Gastroesophageal sphincter (tissue), 3 donors: Measurements from ENCODE around the gene TEPSIN.

ENCODE experiments used
- EP300 ChIP-seq: sonication (generic); formaldehyde crosslinking; IDR thresholded peaks from one replicate; pipeline ENCODE4 v1.6.1; 2017; ENCODE audit warnings: antibody characterized with exemption, mild to moderate bottlenecking
- POLR2AphosphoS5 ChIP-seq: sonication (generic); formaldehyde crosslinking; IDR thresholded peaks from one replicate; pipeline ENCODE4 v1.6.1; 2017; ENCODE audit warnings: antibody characterized with exemption
- TF ChIP-seq, protein P1 (sequence below), 4 experiments: fragments of 200-600 bp in 2 of 4; fragments of 450-650 bp in 2 of 4; sonication (generic) in 1 of 4; IDR thresholded peaks; one replicate each; pipeline ENCODE4 v1.5.1; 2017 to 2019; ENCODE audit warnings: antibody characterized with exemption in 4 of 4, mild to moderate bottlenecking in 2 of 4, moderate library complexity in 2 of 4

DNA sequence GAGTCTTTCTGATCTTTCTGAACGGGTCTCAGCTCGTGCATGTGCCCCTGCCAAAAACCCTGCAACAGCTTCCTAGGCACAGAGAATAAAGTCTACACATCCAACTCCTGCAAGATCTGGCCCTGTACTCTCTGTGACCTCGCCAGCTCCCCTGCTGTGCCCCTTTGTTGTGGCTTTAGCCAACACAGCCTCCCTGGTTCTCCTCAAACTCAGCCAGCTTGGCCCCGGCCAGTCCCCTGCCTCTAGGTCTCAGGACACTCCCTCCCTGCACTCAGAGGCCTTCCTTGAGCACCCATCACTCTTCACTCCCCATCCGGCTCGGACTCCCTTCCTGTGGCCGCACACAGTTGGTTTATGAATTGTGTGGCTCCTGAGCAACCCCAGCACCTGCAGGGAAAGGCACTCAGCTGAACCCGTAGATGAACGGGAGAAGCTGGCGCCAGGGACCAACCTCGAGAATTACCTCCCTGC is 17.4 kb downstream of the TEPSIN start:
- TF ChIP-seq POLR2AphosphoS5 (no peak), EP300 (no peak)
- TF ChIP-seq, protein P1, sequence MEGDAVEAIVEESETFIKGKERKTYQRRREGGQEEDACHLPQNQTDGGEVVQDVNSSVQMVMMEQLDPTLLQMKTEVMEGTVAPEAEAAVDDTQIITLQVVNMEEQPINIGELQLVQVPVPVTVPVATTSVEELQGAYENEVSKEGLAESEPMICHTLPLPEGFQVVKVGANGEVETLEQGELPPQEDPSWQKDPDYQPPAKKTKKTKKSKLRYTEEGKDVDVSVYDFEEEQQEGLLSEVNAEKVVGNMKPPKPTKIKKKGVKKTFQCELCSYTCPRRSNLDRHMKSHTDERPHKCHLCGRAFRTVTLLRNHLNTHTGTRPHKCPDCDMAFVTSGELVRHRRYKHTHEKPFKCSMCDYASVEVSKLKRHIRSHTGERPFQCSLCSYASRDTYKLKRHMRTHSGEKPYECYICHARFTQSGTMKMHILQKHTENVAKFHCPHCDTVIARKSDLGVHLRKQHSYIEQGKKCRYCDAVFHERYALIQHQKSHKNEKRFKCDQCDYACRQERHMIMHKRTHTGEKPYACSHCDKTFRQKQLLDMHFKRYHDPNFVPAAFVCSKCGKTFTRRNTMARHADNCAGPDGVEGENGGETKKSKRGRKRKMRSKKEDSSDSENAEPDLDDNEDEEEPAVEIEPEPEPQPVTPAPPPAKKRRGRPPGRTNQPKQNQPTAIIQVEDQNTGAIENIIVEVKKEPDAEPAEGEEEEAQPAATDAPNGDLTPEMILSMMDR (IDR thresholded peaks at IDR 0.05): no peak
